Coronary artery (tissue), 2 donors: ENCODE results near the gene SEC11C.

Experiments used
- DNase-seq: peaks from one replicate; pipeline ENCODE4 v3.0.0-alpha.2; 2017; ENCODE audit warnings: low spot score
- H3K27ac ChIP-seq, 2 donors: fragments of 200-600 bp; sonication (generic); one replicate each; pipeline ENCODE4 v1.5.1; 2016 to 2019
- H3K4me3 ChIP-seq: fragments of 200-600 bp; sonication (generic); 2 replicates; pipeline ENCODE4 v1.5.1; 2016; ENCODE audit warnings: mild to moderate bottlenecking, moderate library complexity
- CTCF ChIP-seq: fragments of 200-600 bp; sonication (generic); IDR thresholded peaks from one replicate; pipeline ENCODE4 v1.5.1; 2019; ENCODE audit warnings: antibody characterized with exemption

The SEC11C gene

GRCh38 chr18:59109375-59109774 is 30.3 kb upstream of the SEC11C start:
- no peak for DNase-seq
- no peak overlapping the region for H3K27ac ChIP-seq
- no peak for TF ChIP-seq CTCF
- no peak overlapping the region for H3K4me3 ChIP-seq

GRCh38 chr18:59114160-59114559 is 25.5 kb upstream of the SEC11C start:
- H3K4me3 ChIP-seq, result no peak overlapping the region
- no peak for TF ChIP-seq CTCF
- DNase-seq, result no peak
- no peak overlapping the region for H3K27ac ChIP-seq

GRCh38 chr18:59123588-59124369 is 15.9 kb upstream of the SEC11C start:
- TF ChIP-seq CTCF, result no peak
- H3K27ac ChIP-seq, result no peak overlapping the region
- no peak for DNase-seq
- H3K4me3 ChIP-seq, result no peak overlapping the region

GRCh38 chr18:59124370-59124704 is 15.3 kb upstream of the SEC11C start:
- H3K27ac ChIP-seq, result no peak overlapping the region
- no peak for DNase-seq
- H3K4me3 ChIP-seq, result no peak overlapping the region
- TF ChIP-seq CTCF, result no peak

- Histone ChIP-seq H3K4me3 (no peak overlapping the region), H3K27ac (no peak overlapping the region)
- TF ChIP-seq CTCF, result no peak
- DNase-seq, result no peak
These were observed 12.6 kb upstream of the SEC11C start for GRCh38 chr18:59127047-59127446.

- no peak for DNase-seq
- TF ChIP-seq CTCF, result no peak
- Histone ChIP-seq H3K27ac (no peak overlapping the region), H3K4me3 (no peak overlapping the region)
These were observed 9.6 kb upstream of the SEC11C start for GRCh38 chr18:59129951-59130703.
